WERI-Rb-1 (cell line): ENCODE measurements around the gene WIPF3.

ENCODE experiments used
- DNase-seq: peaks from one replicate; pipeline ENCODE4 v3.0.0-alpha.2; 2020
- H3K27ac ChIP-seq: fragments of 250-450 bp; sonication (Bioruptor Pico); 2 replicates; pipeline ENCODE4 v1.5.1; 2020; ENCODE audit warnings: mild to moderate bottlenecking, moderate library complexity
- H3K27me3 ChIP-seq: fragments of 250-450 bp; sonication (Bioruptor Pico); 2 replicates; pipeline ENCODE4 v1.5.1; 2021; ENCODE audit warnings: mild to moderate bottlenecking, low read depth, moderate library complexity; ENCODE audit not compliant: insufficient read depth, severe bottlenecking
- H3K36me3 ChIP-seq: fragments of 250-450 bp; sonication (Bioruptor Pico); 2 replicates; pipeline ENCODE4 v1.5.1; 2020; ENCODE audit warnings: mild to moderate bottlenecking, moderate library complexity
- H3K4me3 ChIP-seq: 2 replicates; pipeline ENCODE4 v1.5.1; 2011; ENCODE audit warnings: low read depth, mild to moderate bottlenecking, control low read depth, low read length
- H3K9me3 ChIP-seq: fragments of 250-450 bp; sonication (Bioruptor Pico); 2 replicates; pipeline ENCODE4 v1.5.1; 2021; ENCODE audit warnings: mild to moderate bottlenecking, moderate library complexity; ENCODE audit not compliant: severe bottlenecking
- TF ChIP-seq, protein P1 (sequence below): IDR thresholded peaks from 2 replicates; pipeline ENCODE4 v1.5.1; 2011; ENCODE audit warnings: low read depth, mild to moderate bottlenecking, control low read depth, inconsistent platforms, low read length

WIPF3 gene

DNA sequence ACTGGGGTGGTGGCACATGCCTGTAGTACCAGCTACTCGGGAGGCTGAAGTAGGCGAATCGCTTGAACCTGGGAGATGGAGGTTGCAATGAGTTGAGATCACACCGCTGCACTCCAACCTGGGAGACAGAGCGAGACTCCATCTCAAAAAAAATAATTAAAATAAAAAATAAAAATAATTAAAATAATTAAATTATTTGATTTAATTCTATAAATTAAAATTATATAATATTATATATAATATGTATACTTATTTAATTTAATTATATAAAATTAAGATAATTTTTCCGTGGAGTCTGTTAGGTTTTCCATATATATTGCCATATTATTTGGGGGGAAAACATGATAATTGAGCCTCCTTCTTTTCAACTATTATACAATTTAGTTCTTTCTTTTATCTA is 12.0 kb downstream of the WIPF3 start:
- no peaks in the 10 kb centered on the region for H3K9me3 ChIP-seq
- no peak overlapping the region for H3K27ac ChIP-seq
- H3K27me3 ChIP-seq, result no peaks in the 10 kb centered on the region
- no peak overlapping the region for H3K4me3 ChIP-seq
- no peak for DNase-seq
- TF ChIP-seq, protein P1, sequence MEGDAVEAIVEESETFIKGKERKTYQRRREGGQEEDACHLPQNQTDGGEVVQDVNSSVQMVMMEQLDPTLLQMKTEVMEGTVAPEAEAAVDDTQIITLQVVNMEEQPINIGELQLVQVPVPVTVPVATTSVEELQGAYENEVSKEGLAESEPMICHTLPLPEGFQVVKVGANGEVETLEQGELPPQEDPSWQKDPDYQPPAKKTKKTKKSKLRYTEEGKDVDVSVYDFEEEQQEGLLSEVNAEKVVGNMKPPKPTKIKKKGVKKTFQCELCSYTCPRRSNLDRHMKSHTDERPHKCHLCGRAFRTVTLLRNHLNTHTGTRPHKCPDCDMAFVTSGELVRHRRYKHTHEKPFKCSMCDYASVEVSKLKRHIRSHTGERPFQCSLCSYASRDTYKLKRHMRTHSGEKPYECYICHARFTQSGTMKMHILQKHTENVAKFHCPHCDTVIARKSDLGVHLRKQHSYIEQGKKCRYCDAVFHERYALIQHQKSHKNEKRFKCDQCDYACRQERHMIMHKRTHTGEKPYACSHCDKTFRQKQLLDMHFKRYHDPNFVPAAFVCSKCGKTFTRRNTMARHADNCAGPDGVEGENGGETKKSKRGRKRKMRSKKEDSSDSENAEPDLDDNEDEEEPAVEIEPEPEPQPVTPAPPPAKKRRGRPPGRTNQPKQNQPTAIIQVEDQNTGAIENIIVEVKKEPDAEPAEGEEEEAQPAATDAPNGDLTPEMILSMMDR, result no peak
- H3K36me3 ChIP-seq, result no peaks in the 10 kb centered on the region

DNA sequence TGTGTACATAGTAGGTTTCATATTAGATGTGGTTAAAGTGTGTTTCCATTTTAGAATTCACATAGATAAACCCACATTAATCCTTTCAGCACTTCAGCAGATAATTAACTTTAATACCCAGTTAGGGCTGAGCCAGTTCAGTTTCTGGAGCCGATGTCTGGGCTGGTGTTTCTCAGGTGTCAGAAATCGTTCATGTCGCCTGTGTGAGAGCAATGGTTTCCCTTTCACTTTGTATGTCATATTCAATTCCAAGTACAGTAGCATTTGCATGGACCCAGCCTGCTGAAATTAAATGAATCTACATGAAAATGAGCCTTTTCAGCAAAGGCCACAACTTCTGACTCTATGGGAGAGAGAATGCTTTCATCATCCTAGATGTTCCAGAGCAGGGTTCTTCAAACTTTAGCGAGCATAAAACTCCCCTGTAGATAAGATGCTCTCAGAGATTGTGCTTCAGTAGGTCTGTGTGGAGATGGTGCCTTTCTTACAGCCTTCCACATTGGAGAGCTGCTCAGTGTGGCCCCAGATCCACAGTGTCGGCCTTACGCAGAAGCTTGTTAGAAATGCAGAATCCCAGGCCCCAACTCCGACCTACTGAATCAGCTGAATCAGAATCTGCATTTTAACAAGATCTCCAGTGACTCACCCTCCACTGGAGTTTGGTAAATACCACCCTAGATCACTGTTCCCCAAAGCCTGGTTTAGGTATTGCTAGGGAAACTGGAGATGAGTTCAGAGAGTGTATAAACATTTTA is 19.6 kb downstream of the WIPF3 start:
- H3K27ac ChIP-seq, result no peak overlapping the region
- DNase-seq, result no peak
- no peaks in the 10 kb centered on the region for H3K36me3 ChIP-seq
- no peaks in the 10 kb centered on the region for H3K9me3 ChIP-seq
- TF ChIP-seq, protein P1, result no peak
- H3K4me3 ChIP-seq, result no peak overlapping the region
- H3K27me3 ChIP-seq, result no peaks in the 10 kb centered on the region

DNA sequence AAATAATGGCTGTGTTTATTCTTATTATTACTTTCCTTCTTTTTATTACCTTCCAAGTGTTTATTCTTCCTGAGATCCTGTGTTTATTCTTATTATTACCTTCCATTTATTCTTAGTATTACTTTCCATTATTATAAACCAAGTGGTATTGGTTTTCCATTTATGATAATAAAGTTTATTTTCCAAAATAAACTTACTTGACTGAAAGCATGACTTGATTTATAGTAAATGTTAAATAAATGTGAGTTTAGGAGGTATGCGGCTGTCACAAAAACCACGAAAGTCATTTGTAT is 20.2 kb downstream of the WIPF3 start:
- no peak overlapping the region for H3K4me3 ChIP-seq
- no peaks in the 10 kb centered on the region for H3K36me3 ChIP-seq
- TF ChIP-seq, protein P1, result no peak
- DNase-seq, result no peak
- no peak overlapping the region for H3K27ac ChIP-seq
- no peaks in the 10 kb centered on the region for H3K9me3 ChIP-seq
- H3K27me3 ChIP-seq, result no peaks in the 10 kb centered on the region

DNA sequence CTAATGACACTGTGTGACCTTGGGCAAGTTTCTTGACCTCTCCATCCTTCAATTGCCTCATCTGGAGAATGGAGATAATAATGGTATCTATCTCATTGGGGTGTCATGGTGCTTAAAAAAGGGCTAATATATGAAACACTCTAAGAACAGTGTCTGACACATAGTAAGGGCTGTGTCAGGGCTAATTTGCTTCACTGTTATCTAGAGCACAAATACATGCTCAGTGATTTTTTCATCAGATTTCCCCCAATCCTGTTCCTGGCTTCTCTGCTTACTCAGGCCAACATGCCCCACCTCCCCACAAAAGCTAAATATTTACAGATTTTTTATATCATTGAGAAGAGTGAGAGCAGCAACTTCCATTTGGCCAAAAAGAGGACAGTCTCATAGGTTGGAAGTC is 20.6 kb downstream of the WIPF3 start:
- Histone ChIP-seq H3K27ac (no peak overlapping the region), H3K27me3 (no peaks in the 10 kb centered on the region), H3K36me3 (no peaks in the 10 kb centered on the region), H3K9me3 (peaks cover 3% of the 10 kb centered on the region), H3K4me3 (no peak overlapping the region)
- DNase-seq, result no peak
- TF ChIP-seq, protein P1, result no peak

DNA sequence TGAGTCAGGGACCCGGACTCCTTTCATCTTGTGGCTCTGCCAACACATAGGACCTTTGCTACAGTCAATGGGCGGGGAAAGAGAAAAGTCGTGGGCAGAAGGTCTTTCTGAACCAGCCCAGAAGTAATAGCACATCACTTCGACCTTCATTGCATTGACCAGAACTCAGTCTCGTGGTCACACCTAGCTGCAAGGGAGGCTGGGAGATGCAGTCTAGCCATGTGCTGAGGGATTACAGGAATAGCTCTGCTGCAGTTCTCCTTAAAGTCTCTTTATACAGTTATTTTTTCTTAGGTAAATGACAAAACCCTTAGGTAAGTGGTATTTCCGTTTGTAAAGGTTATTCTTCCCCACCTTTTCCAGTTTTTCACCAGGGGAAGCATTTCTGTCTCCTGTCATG is 25.4 kb downstream of the WIPF3 start:
- no peak overlapping the region for H3K27ac ChIP-seq
- DNase-seq, result no peak
- H3K36me3 ChIP-seq, result no peaks in the 10 kb centered on the region
- no peaks in the 10 kb centered on the region for H3K27me3 ChIP-seq
- TF ChIP-seq, protein P1, result no peak
- H3K9me3 ChIP-seq, result peaks cover 3% of the 10 kb centered on the region
- H3K4me3 ChIP-seq, result no peak overlapping the region

DNA sequence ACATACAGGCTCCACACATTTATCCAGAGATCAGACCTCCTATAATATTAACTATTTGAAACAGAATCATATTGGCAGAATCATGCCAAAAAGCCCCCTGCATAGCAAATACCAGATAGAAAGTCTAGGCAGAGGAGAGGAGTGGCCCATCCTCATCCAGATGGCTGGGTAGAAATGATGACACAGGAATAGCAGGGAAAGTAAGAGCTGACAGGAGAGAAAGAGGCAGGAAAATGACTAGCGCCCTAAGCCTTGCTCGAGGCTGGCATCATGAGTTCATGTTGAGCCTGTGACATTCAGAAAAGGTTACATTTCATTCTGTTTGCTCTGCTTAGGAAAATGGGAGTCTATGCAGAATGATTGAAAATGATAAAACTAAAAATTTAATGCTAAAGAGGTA is 27.6 kb downstream of the WIPF3 start:
- TF ChIP-seq, protein P1, result no peak
- Histone ChIP-seq H3K27me3 (no peaks in the 10 kb centered on the region), H3K27ac (no peak overlapping the region), H3K36me3 (no peaks in the 10 kb centered on the region), H3K4me3 (no peak overlapping the region), H3K9me3 (peaks cover 3% of the 10 kb centered on the region)
- DNase-seq, result no peak
